GM12892 (cell line): Measurements from ENCODE around the gene AP2M1.

Experiments
- DNase-seq: peaks from one replicate; pipeline ENCODE4 v3.0.0; 2011; ENCODE audit not compliant: insufficient read length
- FAIRE-seq: peaks from 2 replicates; lab custom pipeline; 2011; peaks lifted over from hg19 to GRCh38; lab: Jason Lieb, UNC
- POLR2A ChIP-seq: IDR thresholded peaks from 2 replicates; pipeline ENCODE4 v1.6.1; 2011; ENCODE audit warnings: low read depth, low read length, control low read depth
- POLR2AphosphoS5 ChIP-seq: IDR thresholded peaks from 2 replicates; pipeline ENCODE4 v1.6.1; 2011; ENCODE audit warnings: low read depth, low read length, control low read depth
- TAF1 ChIP-seq: IDR thresholded peaks from 2 replicates; pipeline ENCODE4 v1.6.1; 2011; ENCODE audit warnings: low read depth, mild to moderate bottlenecking, control low read depth, low read length, borderline replicate concordance

AP2M1 gene

DNA sequence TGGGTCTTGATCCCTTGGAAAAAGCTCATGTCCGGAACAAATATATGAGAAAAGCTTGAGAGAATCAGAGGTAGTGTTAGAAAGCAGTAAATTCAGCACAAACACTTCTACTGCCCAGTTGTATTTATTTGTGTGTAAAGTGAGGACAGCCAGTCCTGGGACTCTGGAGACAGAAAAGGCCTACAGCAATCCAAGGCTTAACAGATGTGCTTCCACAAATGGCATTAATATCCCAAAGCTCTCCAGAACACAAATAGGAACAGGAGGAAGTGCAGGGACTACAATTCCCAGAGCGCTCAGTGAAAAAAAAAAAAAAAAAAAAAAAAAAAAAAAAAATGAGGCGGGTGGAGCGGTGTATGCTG is 390 bp upstream of the AP2M1 start:
- no peak for FAIRE-seq
- TF ChIP-seq POLR2AphosphoS5 (no peak), TAF1 (no peak), POLR2A (no peak)
- DNase-seq: no peak

DNA sequence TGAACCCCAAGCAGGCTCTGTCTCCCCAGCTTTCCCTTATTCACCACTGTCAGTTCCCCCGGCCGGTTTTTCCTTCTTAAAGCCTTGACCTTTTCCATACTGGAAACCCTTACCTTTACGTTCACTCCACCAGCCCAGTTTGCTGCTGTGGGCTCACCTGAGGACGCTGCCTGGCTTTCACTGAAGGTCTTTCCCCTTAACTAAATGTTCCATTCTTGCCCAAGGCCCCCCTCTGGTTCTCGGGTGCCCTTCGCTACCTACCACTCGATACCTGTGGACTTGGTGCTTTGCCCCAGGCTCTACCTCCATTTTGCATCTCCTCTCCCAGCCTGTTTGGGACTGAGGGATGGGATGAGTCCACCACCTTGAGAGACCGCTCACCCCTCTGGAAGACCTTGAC is 851 bp downstream of the AP2M1 start:
- no peak for TF ChIP-seq POLR2A
- no peak for TF ChIP-seq POLR2AphosphoS5
- no peak for TF ChIP-seq TAF1
- FAIRE-seq: no peak
- DNase-seq: no peak

DNA sequence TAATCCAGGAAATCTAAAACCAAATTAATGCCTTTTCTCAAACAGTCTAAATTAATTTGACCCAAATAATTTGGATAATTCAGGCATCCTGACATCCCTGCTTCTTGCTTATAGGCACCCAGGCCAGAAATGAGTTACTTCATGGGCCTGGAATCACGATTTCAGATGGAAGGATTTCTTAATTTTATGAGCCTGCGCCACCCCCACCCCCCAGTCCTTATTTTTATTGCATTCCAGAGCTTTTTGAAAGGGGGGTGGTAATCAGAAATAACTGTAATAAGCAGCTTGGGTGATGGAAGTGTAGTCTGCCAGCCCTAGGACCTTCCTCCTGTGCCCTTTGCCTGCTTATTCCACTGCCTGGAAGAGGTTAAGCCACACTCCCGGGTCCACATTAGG is 1.3 kb downstream of the AP2M1 start:
- DNase-seq: no peak
- no peak for FAIRE-seq
- TF ChIP-seq TAF1 (no peak), POLR2AphosphoS5 (no peak), POLR2A (no peak)

DNA sequence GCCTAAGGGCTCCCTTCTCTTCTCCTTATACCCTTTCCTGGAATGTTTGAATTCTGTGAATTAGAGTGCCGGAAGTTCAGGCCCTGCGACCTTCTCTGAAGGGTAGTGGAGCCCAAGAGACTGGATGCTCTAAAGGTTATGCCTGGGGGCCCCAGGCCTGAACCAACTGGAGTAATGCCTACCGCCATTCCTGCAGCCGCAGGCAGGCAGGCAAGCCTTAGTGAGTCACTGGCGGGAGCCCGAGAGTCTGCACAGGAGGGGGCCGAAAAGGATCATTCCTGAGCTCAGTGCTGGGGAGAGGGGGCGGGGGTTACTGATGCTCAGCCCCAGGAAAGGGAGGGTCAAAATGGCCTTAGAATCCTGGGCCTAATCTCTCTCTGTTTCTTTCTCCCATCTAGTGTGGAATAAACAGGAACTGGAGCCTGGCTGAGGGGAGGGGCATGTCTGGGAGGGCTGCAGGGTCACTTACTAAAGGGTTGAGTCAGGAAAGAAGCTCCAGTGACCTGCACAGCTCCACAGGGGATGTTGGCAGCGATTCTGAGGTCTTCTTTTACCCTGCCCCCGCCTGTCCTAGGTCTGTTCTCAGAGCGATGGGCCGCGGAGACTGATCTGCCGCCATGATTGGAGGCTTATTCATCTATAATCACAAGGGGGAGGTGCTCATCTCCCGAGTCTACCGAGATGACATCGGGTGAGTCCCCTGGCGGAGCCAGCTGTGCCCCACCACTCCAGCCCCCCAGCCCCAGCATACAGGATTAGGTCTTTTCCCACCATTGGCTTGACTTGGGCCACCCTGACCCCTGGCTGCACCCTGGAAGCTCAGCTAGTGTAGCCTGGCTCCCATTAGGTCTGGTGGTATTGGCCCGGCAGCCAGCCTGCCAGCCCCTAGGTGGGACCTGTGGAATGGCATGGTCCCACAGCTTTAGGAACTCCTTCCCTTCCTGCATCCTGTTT is 2.0 kb downstream of the AP2M1 start:
- TF ChIP-seq POLR2AphosphoS5: no peak
- no peak for TF ChIP-seq POLR2A
- TF ChIP-seq TAF1: no peak
- DNase-seq (no peak), FAIRE-seq (no peak)

DNA sequence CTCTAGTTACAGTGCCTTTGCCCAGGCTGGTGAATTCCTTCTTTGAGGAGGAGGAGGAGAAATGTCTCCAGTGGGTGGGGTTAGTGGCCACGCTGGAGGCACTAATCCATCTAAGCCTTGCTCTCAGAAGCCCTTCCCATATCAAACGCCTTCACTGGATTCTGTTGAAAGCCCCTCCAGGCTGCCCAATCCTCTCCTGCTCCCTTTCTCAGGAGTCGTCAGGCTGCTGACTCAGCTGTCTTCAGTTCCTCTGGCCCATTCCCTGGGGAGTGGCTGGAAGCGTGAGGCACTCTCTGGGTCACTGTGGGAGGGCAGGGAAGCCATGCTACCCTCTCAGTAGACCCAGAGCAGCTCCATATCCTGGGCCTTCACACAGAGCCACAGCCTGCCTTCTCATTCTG is 2.7 kb downstream of the AP2M1 start:
- TF ChIP-seq POLR2A (no peak), POLR2AphosphoS5 (no peak), TAF1 (no peak)
- DNase-seq: no peak
- no peak for FAIRE-seq

DNA sequence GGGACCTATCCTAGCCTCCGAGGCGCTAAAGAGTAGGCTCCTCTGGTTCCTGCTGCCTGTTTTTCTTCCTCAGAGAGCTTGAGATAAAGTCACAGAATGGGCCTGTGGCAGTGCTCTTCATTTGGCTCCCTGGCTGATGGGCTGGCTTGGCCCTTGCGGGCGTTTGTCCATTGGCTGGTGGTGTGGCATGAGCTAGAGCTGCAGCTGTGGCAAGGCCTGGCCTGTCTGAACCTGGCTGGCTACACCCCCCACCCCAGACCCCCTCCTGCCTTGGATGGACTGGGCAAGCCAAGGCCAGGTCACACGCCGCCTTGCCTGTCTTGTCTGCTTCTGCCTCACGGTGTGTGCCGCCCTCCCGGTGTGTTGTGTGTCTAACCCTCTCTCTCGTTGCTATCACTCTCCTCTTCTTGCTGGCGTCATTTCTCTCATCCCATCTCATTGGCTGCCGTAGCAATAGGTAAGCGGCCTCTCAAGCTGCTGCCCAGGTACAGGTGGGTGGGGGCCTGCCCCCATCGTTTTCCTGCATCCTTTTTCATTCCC is 3.2 kb downstream of the AP2M1 start:
- TF ChIP-seq POLR2AphosphoS5 (no peak), TAF1 (no peak), POLR2A (no peak)
- no peak for DNase-seq
- no peak for FAIRE-seq

DNA sequence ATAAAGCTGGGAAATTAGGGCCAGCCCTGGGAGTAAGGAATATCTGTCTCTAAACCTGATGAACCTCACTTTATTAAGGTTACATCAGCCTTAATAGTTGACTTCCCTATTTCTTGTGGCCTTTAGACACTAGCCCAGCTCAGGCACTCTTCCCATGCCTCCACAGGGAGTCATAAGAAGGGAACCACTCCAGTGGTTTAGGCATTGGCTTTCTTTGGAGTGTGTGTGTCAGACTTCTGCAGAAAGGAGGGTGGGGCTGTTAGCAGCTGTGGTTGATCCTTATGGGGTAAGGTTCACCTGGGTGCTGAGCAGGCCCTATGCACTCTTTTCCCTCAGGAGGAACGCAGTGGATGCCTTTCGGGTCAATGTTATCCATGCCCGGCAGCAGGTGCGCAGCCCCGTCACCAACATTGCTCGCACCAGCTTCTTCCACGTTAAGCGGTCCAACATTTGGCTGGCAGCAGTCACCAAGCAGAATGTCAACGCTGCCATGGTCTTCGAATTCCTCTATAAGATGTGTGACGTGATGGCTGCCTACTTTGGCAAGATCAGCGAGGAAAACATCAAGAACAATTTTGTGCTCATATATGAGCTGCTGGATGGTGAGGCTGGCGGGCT is 4.0 kb downstream of the AP2M1 start:
- DNase-seq: no peak
- FAIRE-seq: no peak

DNA sequence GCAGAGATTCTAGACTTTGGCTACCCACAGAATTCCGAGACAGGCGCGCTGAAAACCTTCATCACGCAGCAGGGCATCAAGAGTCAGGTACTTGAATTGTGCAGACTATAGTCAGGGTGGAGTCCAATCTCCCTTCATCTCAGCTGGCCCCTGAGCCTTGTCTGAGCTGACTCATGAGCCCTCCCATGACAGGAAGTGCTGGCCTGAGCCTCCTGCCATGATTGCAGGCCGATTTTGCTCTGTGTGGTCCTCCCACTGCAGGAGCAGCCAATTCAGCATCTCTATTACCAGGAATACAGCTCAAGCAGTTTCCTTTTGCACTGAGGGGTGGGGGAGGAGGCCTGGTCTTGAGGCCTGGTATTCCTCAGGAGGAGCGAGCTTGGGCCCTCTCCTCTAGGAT is 5.5 kb downstream of the AP2M1 start:
- DNase-seq: no peak
- no peak for TF ChIP-seq POLR2AphosphoS5
- TF ChIP-seq POLR2A: no peak
- TF ChIP-seq TAF1: no peak
- FAIRE-seq: no peak

More for the DNA sequence above, 4.0 kb downstream of the AP2M1 start:
- TF ChIP-seq TAF1: no peak
- no peak for TF ChIP-seq POLR2A
- TF ChIP-seq POLR2AphosphoS5: no peak

DNA sequence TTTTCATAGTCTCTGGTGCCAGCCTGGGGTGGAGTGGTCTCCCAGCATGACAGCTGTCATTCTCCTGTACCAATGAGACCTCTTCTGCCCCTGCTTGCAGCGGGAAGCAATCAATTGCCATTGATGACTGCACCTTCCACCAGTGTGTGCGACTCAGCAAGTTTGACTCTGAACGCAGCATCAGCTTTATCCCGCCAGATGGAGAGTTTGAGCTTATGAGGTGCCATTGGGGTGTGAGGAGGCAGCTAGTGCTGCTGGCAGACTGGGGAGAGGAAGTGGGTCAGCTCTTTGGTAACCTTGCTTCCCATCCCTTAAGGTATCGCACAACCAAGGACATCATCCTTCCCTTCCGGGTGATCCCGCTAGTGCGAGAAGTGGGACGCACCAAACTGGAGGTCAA is 6.9 kb downstream of the AP2M1 start:
- DNase-seq (no peak), FAIRE-seq (no peak)
- TF ChIP-seq TAF1: no peak
- TF ChIP-seq POLR2A: no peak
- TF ChIP-seq POLR2AphosphoS5: no peak

DNA sequence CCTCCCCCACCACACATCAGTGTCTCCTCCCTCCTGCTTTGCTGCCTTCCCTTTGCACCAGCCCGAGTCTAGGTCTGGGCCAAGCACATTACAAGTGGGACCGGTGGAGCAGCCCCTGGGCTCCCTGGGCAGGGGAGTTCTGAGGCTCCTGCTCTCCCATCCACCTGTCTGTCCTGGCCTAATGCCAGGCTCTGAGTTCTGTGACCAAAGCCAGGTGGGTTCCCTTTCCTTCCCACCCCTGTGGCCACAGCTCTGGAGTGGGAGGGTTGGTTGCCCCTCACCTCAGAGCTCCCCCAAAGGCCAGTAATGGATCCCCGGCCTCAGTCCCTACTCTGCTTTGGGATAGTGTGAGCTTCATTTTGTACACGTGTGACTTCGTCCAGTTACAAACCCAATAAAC is 9.0 kb downstream of the AP2M1 start:
- TF ChIP-seq TAF1 (no peak), POLR2AphosphoS5 (no peak), POLR2A (no peak; the same call in 1 of the 2 replicates)
- FAIRE-seq (no peak), DNase-seq (no peak)

DNA sequence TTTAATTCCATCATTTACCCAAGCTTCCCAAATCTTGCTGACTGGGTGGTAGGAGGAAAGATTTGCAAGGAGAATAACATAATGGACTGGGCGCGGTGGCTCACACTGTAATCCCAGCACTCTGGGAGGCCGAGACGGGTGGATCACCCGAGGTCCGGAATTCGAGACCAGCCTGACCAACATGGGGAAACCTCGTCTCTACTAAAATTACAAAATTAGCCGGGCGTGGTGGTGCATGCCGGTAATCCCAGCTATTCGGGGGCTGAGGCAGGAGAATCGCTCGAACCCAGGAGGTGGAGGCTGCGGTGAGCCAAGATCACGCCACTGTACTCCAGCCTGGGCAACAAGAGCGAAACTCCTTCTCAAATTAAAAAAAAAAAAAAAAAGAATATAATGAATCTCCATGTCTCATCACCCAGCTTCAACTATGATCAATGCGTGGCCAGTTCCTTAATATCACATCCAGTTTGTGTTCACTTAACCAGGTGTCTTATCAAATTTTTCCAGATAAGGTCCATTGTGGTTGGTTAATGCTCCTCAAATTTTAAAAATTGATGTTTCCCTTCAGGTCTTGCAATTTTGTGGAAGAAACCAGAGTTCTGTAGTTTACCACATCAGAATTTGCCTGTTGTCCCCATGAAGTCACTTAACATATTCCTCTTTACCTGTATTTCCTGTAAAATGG is 10.0 kb downstream of the AP2M1 start:
- no peak for DNase-seq
- no peak for FAIRE-seq
- TF ChIP-seq POLR2A (no peak), POLR2AphosphoS5 (no peak), TAF1 (no peak)
